Measurements from ENCODE around the gene EPHB1.

EPHB1 gene

GRCh38 chr3:134974624-134975023 lies 179.6 kb downstream of the EPHB1 start:
- H3K27me3 ChIP-seq (ENCODE audit: control insufficient read depth in 1 of 2, insufficient read depth in 2 of 2, low read length in 2 of 2), result no peaks in the 10 kb centered on the region
- H3K9me3 ChIP-seq (ENCODE audit: control insufficient read depth in 1 of 2, low read length in 2 of 2), result no peaks in the 10 kb centered on the region
- no peaks in the 10 kb centered on the region for H3K4me1 ChIP-seq (ENCODE audit: control insufficient read depth in 1 of 2, insufficient read depth in 2 of 2, low read length in 2 of 2)
- no peaks in the 10 kb centered on the region for H3K36me3 ChIP-seq (ENCODE audit: control insufficient read depth in 1 of 2, insufficient read depth in 2 of 2, low read length in 2 of 2)
- no peak overlapping the region for H3K9ac ChIP-seq (ENCODE audit: low read depth in 1 of 2, low read length in 2 of 2)
- H3K4me3 ChIP-seq (ENCODE audit: low read depth in 1 of 2, low read length in 2 of 2), result no peak overlapping the region
- H3K27ac ChIP-seq (ENCODE audit: low read depth, low read length), result no peak overlapping the region

GRCh38 chr3:134976948-134977347 lies 181.9 kb downstream of the EPHB1 start:
- Histone ChIP-seq H3K27ac (ENCODE audit: low read depth, low read length) (no peak overlapping the region), H3K9ac (ENCODE audit: low read depth in 1 of 2, low read length in 2 of 2) (no peak overlapping the region), H3K36me3 (ENCODE audit: control insufficient read depth in 1 of 2, insufficient read depth in 2 of 2, low read length in 2 of 2) (no peaks in the 10 kb centered on the region), H3K4me1 (ENCODE audit: control insufficient read depth in 1 of 2, insufficient read depth in 2 of 2, low read length in 2 of 2) (no peaks in the 10 kb centered on the region), H3K4me3 (ENCODE audit: low read depth in 1 of 2, low read length in 2 of 2) (no peak overlapping the region), H3K9me3 (ENCODE audit: control insufficient read depth in 1 of 2, low read length in 2 of 2) (no peaks in the 10 kb centered on the region), H3K27me3 (ENCODE audit: control insufficient read depth in 1 of 2, insufficient read depth in 2 of 2, low read length in 2 of 2) (no peaks in the 10 kb centered on the region)

GRCh38 chr3:134978658-134979057 lies 183.6 kb downstream of the EPHB1 start:
- Histone ChIP-seq H3K4me1 (ENCODE audit: control insufficient read depth in 1 of 2, insufficient read depth in 2 of 2, low read length in 2 of 2) (no peaks in the 10 kb centered on the region), H3K27me3 (ENCODE audit: control insufficient read depth in 1 of 2, insufficient read depth in 2 of 2, low read length in 2 of 2) (no peaks in the 10 kb centered on the region), H3K9me3 (ENCODE audit: control insufficient read depth in 1 of 2, low read length in 2 of 2) (no peaks in the 10 kb centered on the region), H3K4me3 (ENCODE audit: low read depth in 1 of 2, low read length in 2 of 2) (no peak overlapping the region), H3K27ac (ENCODE audit: low read depth, low read length) (no peak overlapping the region), H3K9ac (ENCODE audit: low read depth in 1 of 2, low read length in 2 of 2) (no peak overlapping the region), H3K36me3 (ENCODE audit: control insufficient read depth in 1 of 2, insufficient read depth in 2 of 2, low read length in 2 of 2) (no peaks in the 10 kb centered on the region)

- Histone ChIP-seq H3K9me3 (ENCODE audit: control insufficient read depth in 1 of 2, low read length in 2 of 2) (no peaks in the 10 kb centered on the region), H3K4me3 (ENCODE audit: low read depth in 1 of 2, low read length in 2 of 2) (no peak overlapping the region), H3K9ac (ENCODE audit: low read depth in 1 of 2, low read length in 2 of 2) (no peak overlapping the region), H3K36me3 (ENCODE audit: control insufficient read depth in 1 of 2, insufficient read depth in 2 of 2, low read length in 2 of 2) (no peaks in the 10 kb centered on the region), H3K27ac (ENCODE audit: low read depth, low read length) (no peak overlapping the region), H3K27me3 (ENCODE audit: control insufficient read depth in 1 of 2, insufficient read depth in 2 of 2, low read length in 2 of 2) (no peaks in the 10 kb centered on the region), H3K4me1 (ENCODE audit: control insufficient read depth in 1 of 2, insufficient read depth in 2 of 2, low read length in 2 of 2) (no peaks in the 10 kb centered on the region)
Measured at GRCh38 chr3:134985864-134986715, 191.0 kb downstream of the EPHB1 start.

GRCh38 chr3:134988666-134989065 lies 193.6 kb downstream of the EPHB1 start:
- Histone ChIP-seq H3K27ac (ENCODE audit: low read depth, low read length) (no peak overlapping the region), H3K36me3 (ENCODE audit: control insufficient read depth in 1 of 2, insufficient read depth in 2 of 2, low read length in 2 of 2) (no peaks in the 10 kb centered on the region), H3K4me3 (ENCODE audit: low read depth in 1 of 2, low read length in 2 of 2) (no peak overlapping the region), H3K27me3 (ENCODE audit: control insufficient read depth in 1 of 2, insufficient read depth in 2 of 2, low read length in 2 of 2) (no peaks in the 10 kb centered on the region), H3K9me3 (ENCODE audit: control insufficient read depth in 1 of 2, low read length in 2 of 2) (no peaks in the 10 kb centered on the region), H3K9ac (ENCODE audit: low read depth in 1 of 2, low read length in 2 of 2) (no peak overlapping the region), H3K4me1 (ENCODE audit: control insufficient read depth in 1 of 2, insufficient read depth in 2 of 2, low read length in 2 of 2) (peaks cover 0 to 4% of the 10 kb centered on the region in 2 donors)

GRCh38 chr3:134991003-134991402 lies 195.9 kb downstream of the EPHB1 start:
- Histone ChIP-seq H3K27ac (ENCODE audit: low read depth, low read length) (no peak overlapping the region), H3K9me3 (ENCODE audit: control insufficient read depth in 1 of 2, low read length in 2 of 2) (no peaks in the 10 kb centered on the region), H3K4me3 (ENCODE audit: low read depth in 1 of 2, low read length in 2 of 2) (no peak overlapping the region), H3K4me1 (ENCODE audit: control insufficient read depth in 1 of 2, insufficient read depth in 2 of 2, low read length in 2 of 2) (peaks cover 0 to 4% of the 10 kb centered on the region in 2 donors), H3K27me3 (ENCODE audit: control insufficient read depth in 1 of 2, insufficient read depth in 2 of 2, low read length in 2 of 2) (no peaks in the 10 kb centered on the region), H3K9ac (ENCODE audit: low read depth in 1 of 2, low read length in 2 of 2) (no peak overlapping the region), H3K36me3 (ENCODE audit: control insufficient read depth in 1 of 2, insufficient read depth in 2 of 2, low read length in 2 of 2) (no peaks in the 10 kb centered on the region)

- no peaks in the 10 kb centered on the region for H3K36me3 ChIP-seq (ENCODE audit: control insufficient read depth in 1 of 2, insufficient read depth in 2 of 2, low read length in 2 of 2)
- H3K27ac ChIP-seq (ENCODE audit: low read depth, low read length), result no peak overlapping the region
- H3K9ac ChIP-seq (ENCODE audit: low read depth in 1 of 2, low read length in 2 of 2), result no peak overlapping the region
- H3K9me3 ChIP-seq (ENCODE audit: control insufficient read depth in 1 of 2, low read length in 2 of 2), result no peaks in the 10 kb centered on the region
- H3K27me3 ChIP-seq (ENCODE audit: control insufficient read depth in 1 of 2, insufficient read depth in 2 of 2, low read length in 2 of 2), result no peaks in the 10 kb centered on the region
- no peak overlapping the region for H3K4me3 ChIP-seq (ENCODE audit: low read depth in 1 of 2, low read length in 2 of 2)
- peaks cover 0 to 4% of the 10 kb centered on the region in 2 donors for H3K4me1 ChIP-seq (ENCODE audit: control insufficient read depth in 1 of 2, insufficient read depth in 2 of 2, low read length in 2 of 2)
Measured at GRCh38 chr3:134991472-134992010, 196.5 kb downstream of the EPHB1 start.

GRCh38 chr3:134992180-134992579 lies 197.1 kb downstream of the EPHB1 start:
- Histone ChIP-seq H3K9me3 (ENCODE audit: control insufficient read depth in 1 of 2, low read length in 2 of 2) (no peaks in the 10 kb centered on the region), H3K4me1 (ENCODE audit: control insufficient read depth in 1 of 2, insufficient read depth in 2 of 2, low read length in 2 of 2) (peaks cover 0 to 4% of the 10 kb centered on the region in 2 donors), H3K9ac (ENCODE audit: low read depth in 1 of 2, low read length in 2 of 2) (no peak overlapping the region), H3K27ac (ENCODE audit: low read depth, low read length) (no peak overlapping the region), H3K4me3 (ENCODE audit: low read depth in 1 of 2, low read length in 2 of 2) (no peak overlapping the region), H3K27me3 (ENCODE audit: control insufficient read depth in 1 of 2, insufficient read depth in 2 of 2, low read length in 2 of 2) (no peaks in the 10 kb centered on the region), H3K36me3 (ENCODE audit: control insufficient read depth in 1 of 2, insufficient read depth in 2 of 2, low read length in 2 of 2) (no peaks in the 10 kb centered on the region)

GRCh38 chr3:134992586-134992985 lies 197.5 kb downstream of the EPHB1 start:
- Histone ChIP-seq H3K9ac (ENCODE audit: low read depth in 1 of 2, low read length in 2 of 2) (no peak overlapping the region), H3K4me3 (ENCODE audit: low read depth in 1 of 2, low read length in 2 of 2) (no peak overlapping the region), H3K27me3 (ENCODE audit: control insufficient read depth in 1 of 2, insufficient read depth in 2 of 2, low read length in 2 of 2) (no peaks in the 10 kb centered on the region), H3K36me3 (ENCODE audit: control insufficient read depth in 1 of 2, insufficient read depth in 2 of 2, low read length in 2 of 2) (no peaks in the 10 kb centered on the region), H3K27ac (ENCODE audit: low read depth, low read length) (no peak overlapping the region), H3K9me3 (ENCODE audit: control insufficient read depth in 1 of 2, low read length in 2 of 2) (no peaks in the 10 kb centered on the region), H3K4me1 (ENCODE audit: control insufficient read depth in 1 of 2, insufficient read depth in 2 of 2, low read length in 2 of 2) (peaks cover 0 to 4% of the 10 kb centered on the region in 2 donors)

GRCh38 chr3:134993011-134993410 lies 198.0 kb downstream of the EPHB1 start:
- H3K27ac ChIP-seq (ENCODE audit: low read depth, low read length), result no peak overlapping the region
- H3K4me3 ChIP-seq (ENCODE audit: low read depth in 1 of 2, low read length in 2 of 2), result no peak overlapping the region
- no peak overlapping the region for H3K9ac ChIP-seq (ENCODE audit: low read depth in 1 of 2, low read length in 2 of 2)
- no peaks in the 10 kb centered on the region for H3K9me3 ChIP-seq (ENCODE audit: control insufficient read depth in 1 of 2, low read length in 2 of 2)
- no peaks in the 10 kb centered on the region for H3K36me3 ChIP-seq (ENCODE audit: control insufficient read depth in 1 of 2, insufficient read depth in 2 of 2, low read length in 2 of 2)
- H3K27me3 ChIP-seq (ENCODE audit: control insufficient read depth in 1 of 2, insufficient read depth in 2 of 2, low read length in 2 of 2), result no peaks in the 10 kb centered on the region
- H3K4me1 ChIP-seq (ENCODE audit: control insufficient read depth in 1 of 2, insufficient read depth in 2 of 2, low read length in 2 of 2), result peaks cover 0 to 4% of the 10 kb centered on the region in 2 donors

All from duodenal mucosa (tissue), 2 donors.